Astrocyte of the spinal cord (primary cell): ENCODE results near the gene GAN.
"Not testable (repeated sequence)": the region's sequence is repeated elsewhere in the genome, so short reads cannot be mapped to it uniquely, and the experiment has no call there.

Experiments
- DNase-seq: peaks from one replicate; pipeline ENCODE4 v3.0.0; 2011; ENCODE audit warnings: low read depth, low spot score
- H3K4me3 ChIP-seq: 2 replicates; pipeline ENCODE4 v1.5.1; 2011; ENCODE audit warnings: low read depth, mild to moderate bottlenecking, low read length, moderate library complexity
- in situ Hi-C: cut with HindIII; loops from 2 replicates; pipeline ENCODE4 v1.10.0; 2017; ENCODE audit warnings: low sequenced_read_pairs
- TF ChIP-seq, protein P1 (sequence below): IDR thresholded peaks from 2 replicates; pipeline ENCODE4 v1.5.1; 2012; ENCODE audit warnings: low read depth, mild to moderate bottlenecking, low read length, inconsistent platforms

The GAN gene

GRCh38 chr16:81416749-81417148 is 102.0 kb downstream of the GAN start:
- H3K4me3 ChIP-seq, result no peak overlapping the region
- in situ Hi-C loops, result no loop called here
- TF ChIP-seq, protein P1, sequence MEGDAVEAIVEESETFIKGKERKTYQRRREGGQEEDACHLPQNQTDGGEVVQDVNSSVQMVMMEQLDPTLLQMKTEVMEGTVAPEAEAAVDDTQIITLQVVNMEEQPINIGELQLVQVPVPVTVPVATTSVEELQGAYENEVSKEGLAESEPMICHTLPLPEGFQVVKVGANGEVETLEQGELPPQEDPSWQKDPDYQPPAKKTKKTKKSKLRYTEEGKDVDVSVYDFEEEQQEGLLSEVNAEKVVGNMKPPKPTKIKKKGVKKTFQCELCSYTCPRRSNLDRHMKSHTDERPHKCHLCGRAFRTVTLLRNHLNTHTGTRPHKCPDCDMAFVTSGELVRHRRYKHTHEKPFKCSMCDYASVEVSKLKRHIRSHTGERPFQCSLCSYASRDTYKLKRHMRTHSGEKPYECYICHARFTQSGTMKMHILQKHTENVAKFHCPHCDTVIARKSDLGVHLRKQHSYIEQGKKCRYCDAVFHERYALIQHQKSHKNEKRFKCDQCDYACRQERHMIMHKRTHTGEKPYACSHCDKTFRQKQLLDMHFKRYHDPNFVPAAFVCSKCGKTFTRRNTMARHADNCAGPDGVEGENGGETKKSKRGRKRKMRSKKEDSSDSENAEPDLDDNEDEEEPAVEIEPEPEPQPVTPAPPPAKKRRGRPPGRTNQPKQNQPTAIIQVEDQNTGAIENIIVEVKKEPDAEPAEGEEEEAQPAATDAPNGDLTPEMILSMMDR, result no peak
- DNase-seq, result no peak

DNA sequence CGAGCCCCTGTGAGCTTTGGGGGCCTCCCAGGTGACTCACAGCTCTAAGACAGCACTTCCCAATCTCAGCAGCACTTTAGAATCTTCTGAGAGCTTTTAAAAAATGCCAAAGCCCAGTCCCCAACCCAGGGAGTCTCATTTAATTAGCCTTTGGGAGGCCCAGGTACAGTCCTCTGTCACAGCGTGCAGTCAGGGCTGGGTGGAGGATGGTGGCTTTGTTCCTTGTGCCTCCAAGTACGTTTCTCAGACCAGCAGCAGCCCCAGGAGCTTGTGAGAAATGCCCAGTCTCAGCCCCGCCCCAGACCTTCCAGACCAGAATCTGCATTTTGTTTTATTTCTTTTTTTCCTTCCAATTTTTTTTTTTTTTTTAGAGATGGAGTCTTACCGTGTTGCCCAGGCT is 102.4 kb downstream of the GAN start:
- in situ Hi-C loops, result no loop called here

DNA sequence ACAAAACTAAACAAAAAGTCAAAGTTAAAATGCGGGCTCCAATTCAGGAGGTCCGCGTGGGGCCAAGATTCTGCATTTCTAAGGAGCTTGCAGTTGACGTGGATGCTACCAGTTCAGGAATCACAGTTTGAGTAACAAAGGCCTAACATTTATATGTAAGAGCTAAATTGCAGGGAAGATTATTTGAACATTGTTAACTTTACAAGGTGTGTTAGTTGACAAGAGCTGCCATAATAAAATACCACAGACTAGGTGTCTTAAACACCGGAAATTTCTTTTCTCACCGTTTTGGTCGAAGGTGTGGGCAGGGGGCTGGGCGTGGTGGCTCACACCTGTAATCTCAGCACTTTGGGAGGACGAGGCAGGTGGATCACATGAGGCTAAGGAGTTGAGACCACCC is 105.0 kb downstream of the GAN start:
- H3K4me3 ChIP-seq, result no peak overlapping the region
- in situ Hi-C loops, result no loop called here
- DNase-seq, result no peak
- TF ChIP-seq, protein P1, result no peak

More for the DNA sequence above, 102.4 kb downstream of the GAN start:
- TF ChIP-seq, protein P1, result no peak
- no peak for DNase-seq
- H3K4me3 ChIP-seq, result no peak overlapping the region

GRCh38 chr16:81421126-81421525 is 106.4 kb downstream of the GAN start:
- no peak for DNase-seq
- in situ Hi-C loops, result no loop called here
- TF ChIP-seq, protein P1, result no peak
- H3K4me3 ChIP-seq, result no peak overlapping the region

DNA sequence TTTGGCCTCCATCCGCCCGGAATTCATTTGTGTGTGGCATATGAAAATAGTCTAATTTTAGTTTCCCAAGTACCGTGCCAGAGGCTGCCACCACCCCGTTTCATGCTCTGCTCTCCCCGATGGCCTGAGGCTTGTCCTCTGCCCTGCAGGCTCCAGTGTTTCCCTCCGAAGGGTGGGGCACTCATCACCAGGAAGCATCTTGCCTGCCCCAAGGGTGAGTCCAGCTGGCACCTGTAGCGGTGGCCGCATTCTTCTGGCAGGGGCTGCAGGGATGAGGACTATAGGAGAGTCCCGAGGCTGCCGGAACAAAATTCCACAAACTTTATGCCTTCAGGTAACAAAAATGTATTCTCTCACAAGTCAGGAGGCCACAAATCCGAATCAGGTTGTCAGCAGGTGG is 106.8 kb downstream of the GAN start:
- no peak for DNase-seq
- TF ChIP-seq, protein P1, result no peak
- H3K4me3 ChIP-seq, result no peak overlapping the region
- in situ Hi-C loops, result no loop called here

GRCh38 chr16:81422153-81422552 is 107.4 kb downstream of the GAN start:
- H3K4me3 ChIP-seq, in situ Hi-C loops, DNase-seq: not testable (repeated sequence)

- in situ Hi-C loops, result no loop called here
- TF ChIP-seq, protein P1, result no peak
- no peak overlapping the region for H3K4me3 ChIP-seq
- no peak for DNase-seq
Measured at GRCh38 chr16:81424771-81425170, 110.0 kb downstream of the GAN start.
